Ishikawa (cell line): ENCODE measurements around the gene BACE1-AS.

Experiments
- CEBPB ChIP-seq: IDR thresholded peaks from 2 replicates; pipeline ENCODE4 v1.6.1; 2012
- CREB1 ChIP-seq: IDR thresholded peaks from 2 replicates; pipeline ENCODE4 v1.6.1; 2012; ENCODE audit warnings: low read depth
- EP300 ChIP-seq: IDR thresholded peaks from 2 replicates; pipeline ENCODE4 v1.6.1; 2012; ENCODE audit warnings: borderline replicate concordance
- FOXM1 ChIP-seq: IDR thresholded peaks from 2 replicates; pipeline ENCODE4 v1.6.1; 2012; ENCODE audit warnings: low read depth, borderline replicate concordance
- NFIC ChIP-seq: IDR thresholded peaks from 2 replicates; pipeline ENCODE4 v1.6.1; 2012
- REST ChIP-seq: IDR thresholded peaks from 2 replicates; pipeline ENCODE4 v1.6.1; 2012; ENCODE audit warnings: low read depth, mild to moderate bottlenecking
- TEAD4 ChIP-seq: IDR thresholded peaks from 2 replicates; pipeline ENCODE4 v1.6.1; 2012
- ZBTB7A ChIP-seq: IDR thresholded peaks from 2 replicates; pipeline ENCODE4 v1.6.1; 2012; ENCODE audit warnings: low read depth

DNA sequence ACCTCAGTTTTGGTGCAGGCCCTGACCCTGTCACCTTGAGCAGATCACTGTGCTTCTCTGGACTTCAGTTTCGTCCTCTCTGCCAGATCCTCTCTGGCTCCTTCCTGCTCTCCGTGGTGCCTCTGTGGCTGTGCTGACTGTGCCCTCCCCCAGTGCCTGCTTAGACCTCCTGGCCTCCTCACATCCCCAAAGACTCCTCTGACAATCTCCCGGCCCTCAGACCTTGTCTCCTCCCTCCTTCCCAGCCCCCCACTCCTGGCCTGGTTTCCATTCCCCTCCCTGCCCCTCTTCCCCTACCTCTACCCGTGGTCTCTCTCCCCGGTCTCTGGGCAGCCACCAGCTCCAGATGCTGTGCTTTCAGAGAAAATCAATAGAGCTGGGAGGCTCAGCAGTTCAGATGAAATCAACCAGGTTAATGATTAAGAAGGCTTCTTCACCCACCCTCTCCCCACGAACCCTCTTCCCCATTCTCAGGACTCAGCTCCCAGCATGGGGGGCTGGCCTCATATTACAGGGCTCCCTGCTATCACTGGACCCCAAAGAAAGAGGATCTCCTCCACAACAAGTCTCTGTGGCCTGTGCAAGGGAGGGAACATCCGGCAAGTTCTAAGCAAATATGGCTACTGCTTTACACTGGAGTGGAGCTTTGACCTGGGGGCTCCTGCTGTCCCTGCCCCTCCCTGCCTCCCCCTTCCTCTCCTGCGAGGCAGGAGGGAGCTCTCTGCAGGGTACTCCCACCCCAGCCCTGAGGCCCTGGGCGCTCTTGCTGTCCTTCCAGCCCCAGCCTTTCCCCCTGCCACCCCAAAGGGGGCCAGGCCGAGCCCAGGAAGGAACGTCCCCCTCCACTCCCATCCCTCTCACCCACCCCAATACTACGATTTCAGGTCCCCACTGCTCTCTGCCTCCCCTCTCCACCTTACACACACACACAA is 8.5 kb downstream of the BACE1-AS start:
- TF ChIP-seq FOXM1 (no peak), REST (no peak), NFIC (no peak), ZBTB7A (no peak), CEBPB (no peak), CREB1 (no peak), EP300 (no peak), TEAD4 (no peak)
